ENCODE measurements around the gene SH2D3A. TPM values are rescaled to one million over a fixed set of nuclear protein-coding genes. Genes with fewer than 3 reads are reported as not detected.
A peak's percentile ranks its signal among the peaks of the same experiment; 100 is the strongest.

The SH2D3A gene
- total RNA-seq, 1 experiment from 2014 or later = 76.7 TPM

- no peak for TF ChIP-seq CTCF (IDR thresholded peaks at IDR 0.05; ENCODE audit: unreplicated experiment)
- Mint-ChIP-seq H3K36me3 (ENCODE audit: insufficient read depth, unreplicated experiment) (peaks cover 95% of the 10 kb centered on the region), H3K27me3 (ENCODE audit: insufficient read depth, unreplicated experiment) (no peaks in the 10 kb centered on the region), H3K9me3 (ENCODE audit: unreplicated experiment) (no peaks in the 10 kb centered on the region), H3K27ac (ENCODE audit: low read depth, unreplicated experiment) (no peak overlapping the region), H3K4me1 (ENCODE audit: insufficient read depth, unreplicated experiment) (peaks cover 25% of the 10 kb centered on the region), H3K4me3 (ENCODE audit: unreplicated experiment) (peak overlapping the region; percentile 60)
- POLR2A ChIA-PET = interaction anchor here (0.7 to 4.0 kb wide), 8 partner anchors 10 to 215 kb away, joined by 3 to 40 read pairs (median 6); partner anchors contain the start of genes C3, SH2D3A and TNFSF9
- CTCF ChIA-PET = no interaction called here
- DNase-seq (ENCODE audit: unreplicated experiment) = no peak
- BruUV-seq (replicated peaks) = no TSS peak
- intact Hi-C loops (cut with micrococcal nuclease) = no loop called here
Measured at GRCh38 chr19:6745965-6746364, 21.3 kb downstream of the SH2D3A start.

GRCh38 chr19:6744381-6745301 is 22.6 kb downstream of the SH2D3A start:
- no peak for TF ChIP-seq CTCF (IDR thresholded peaks at IDR 0.05; ENCODE audit: unreplicated experiment)
- ChIA-PET CTCF (interaction anchor here (2.8 kb wide), 1 partner anchor 119 kb away, joined by 21 read pairs; no protein-coding TSS in a partner anchor), POLR2A (interaction anchor here (0.6 to 10.5 kb wide), 10 partner anchors 8 to 227 kb away, joined by 3 to 189 read pairs (median 4); partner anchors contain the start of genes C3, SH2D3A and TNFSF9)
- Mint-ChIP-seq H3K27ac (ENCODE audit: low read depth, unreplicated experiment) (peak overlapping the region; percentile 28), H3K27me3 (ENCODE audit: insufficient read depth, unreplicated experiment) (no peaks in the 10 kb centered on the region), H3K9me3 (ENCODE audit: unreplicated experiment) (no peaks in the 10 kb centered on the region), H3K4me3 (ENCODE audit: unreplicated experiment) (peak overlapping the region; percentile 60), H3K36me3 (ENCODE audit: insufficient read depth, unreplicated experiment) (peaks cover 85% of the 10 kb centered on the region), H3K4me1 (ENCODE audit: insufficient read depth, unreplicated experiment) (peaks cover 28% of the 10 kb centered on the region)
- DNase-seq (ENCODE audit: unreplicated experiment) = peak; percentile 98
- intact Hi-C loops (cut with micrococcal nuclease) = no loop called here
- no TSS peak for BruUV-seq (replicated peaks)

- no TSS peak for BruUV-seq (replicated peaks)
- no peaks in the 10 kb centered on the region for H3K9me3 Mint-ChIP-seq (ENCODE audit: unreplicated experiment)
- intact Hi-C loops (cut with micrococcal nuclease) = no loop called here
- TF ChIP-seq CTCF (IDR thresholded peaks at IDR 0.05; ENCODE audit: unreplicated experiment) = no peak
- H3K4me1 Mint-ChIP-seq (ENCODE audit: insufficient read depth, unreplicated experiment) = peaks cover 30% of the 10 kb centered on the region
- CTCF ChIA-PET = interaction anchor here (2.8 kb wide), 1 partner anchor 120 kb away, joined by 21 read pairs; no protein-coding TSS in a partner anchor
- peak overlapping the region; percentile 60 for H3K4me3 Mint-ChIP-seq (ENCODE audit: unreplicated experiment)
- peak; percentile 47 for DNase-seq (ENCODE audit: unreplicated experiment)
- H3K36me3 Mint-ChIP-seq (ENCODE audit: insufficient read depth, unreplicated experiment) = peaks cover 77% of the 10 kb centered on the region
- H3K27me3 Mint-ChIP-seq (ENCODE audit: insufficient read depth, unreplicated experiment) = no peaks in the 10 kb centered on the region
- POLR2A ChIA-PET = interaction anchor here (0.6 to 10.5 kb wide), 9 partner anchors 7 to 840 kb away, joined by 3 to 189 read pairs (median 3); partner anchors contain the start of genes C3 and SH2D3A
- H3K27ac Mint-ChIP-seq (ENCODE audit: low read depth, unreplicated experiment) = peak overlapping the region; percentile 28
Measured at GRCh38 chr19:6743714-6744380, 23.4 kb downstream of the SH2D3A start.

GRCh38 chr19:6743066-6743465 is 24.2 kb downstream of the SH2D3A start:
- intact Hi-C loops (cut with micrococcal nuclease) = no loop called here
- H3K27ac Mint-ChIP-seq (ENCODE audit: low read depth, unreplicated experiment) = peak overlapping the region; percentile 23
- no peak for TF ChIP-seq CTCF (IDR thresholded peaks at IDR 0.05; ENCODE audit: unreplicated experiment)
- H3K4me3 Mint-ChIP-seq (ENCODE audit: unreplicated experiment) = peak overlapping the region; percentile 60
- no TSS peak for BruUV-seq (replicated peaks)
- H3K4me1 Mint-ChIP-seq (ENCODE audit: insufficient read depth, unreplicated experiment) = peaks cover 37% of the 10 kb centered on the region
- peaks cover 69% of the 10 kb centered on the region for H3K36me3 Mint-ChIP-seq (ENCODE audit: insufficient read depth, unreplicated experiment)
- DNase-seq (ENCODE audit: unreplicated experiment) = no peak
- no peaks in the 10 kb centered on the region for H3K9me3 Mint-ChIP-seq (ENCODE audit: unreplicated experiment)
- no peaks in the 10 kb centered on the region for H3K27me3 Mint-ChIP-seq (ENCODE audit: insufficient read depth, unreplicated experiment)
- POLR2A ChIA-PET = interaction anchor here (0.5 to 10.5 kb wide), 4 partner anchors 11 to 23 kb away, joined by 3 to 189 read pairs (median 22); partner anchors contain the start of genes C3 and SH2D3A
- CTCF ChIA-PET = interaction anchor here (0.6 to 2.8 kb wide), 2 partner anchors 26 to 121 kb away, joined by 3 to 21 read pairs; no protein-coding TSS in a partner anchor
